ENCODE data around the gene CRAT.

- TF ChIP-seq CTCF (conservative IDR thresholded peaks at IDR 0.05; ENCODE audit: low read depth, low read length) (no peak), EZH2phosphoT487 (IDR thresholded peaks at IDR 0.05; ENCODE audit: borderline replicate concordance, low read length) (no peak)
These were observed 38.0 kb upstream of the CRAT start for GRCh38 chr9:129148463-129149204.
